Stimulated activated CD4-positive, alpha-beta T cell treated with anti-CD3 and anti-CD28 coated beads, Interleukin-1b, Interleukin-23, amount 100 ng/mL, for 4 hours (primary cell): ENCODE results near the gene C1QL1.
"Not testable (repeated sequence)": the region's sequence is repeated elsewhere in the genome, so short reads cannot be mapped to it uniquely, and the experiment has no call there.

Source experiments
- DNase-seq, 2 donors: peaks; one replicate each; pipeline ENCODE4 v3.0.0-alpha.2; 2020; ENCODE audit warnings: low read depth in 2 of 2

Gene C1QL1

DNA sequence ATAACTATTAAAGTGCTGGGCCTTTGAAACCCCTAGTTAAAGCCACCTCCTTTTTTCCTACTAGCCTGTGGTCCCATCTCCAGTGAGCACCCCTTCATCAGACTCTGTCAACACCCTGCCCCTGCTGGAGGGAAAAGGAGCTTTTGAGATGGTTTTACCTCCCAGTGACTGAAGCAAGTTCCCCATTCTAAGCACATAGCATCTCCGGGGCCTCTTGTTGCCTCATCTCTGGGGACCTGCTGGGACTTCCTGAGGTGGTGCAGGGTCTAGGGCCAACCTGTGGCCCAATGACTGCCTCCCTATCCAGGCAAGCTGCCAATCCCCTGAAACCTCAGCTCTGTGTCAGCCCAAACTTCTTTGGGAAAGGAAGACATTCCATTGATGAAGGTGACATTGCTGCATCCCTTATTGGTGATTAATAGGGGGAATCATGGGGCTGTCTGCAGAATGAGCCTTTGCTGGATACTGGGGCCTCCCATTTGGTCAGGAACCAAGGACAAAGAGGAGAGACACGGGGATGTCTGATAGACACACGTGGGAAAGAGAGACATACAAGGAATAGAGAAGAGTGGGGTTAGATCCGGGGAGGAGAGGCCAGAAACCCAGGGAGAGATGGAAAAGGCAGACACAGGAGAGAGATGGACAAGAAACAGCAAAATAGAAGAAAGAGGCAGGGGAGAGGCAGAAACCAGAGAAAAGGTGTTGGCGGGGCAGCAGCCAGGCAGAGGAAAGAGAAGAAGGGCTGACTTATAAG is 2.4 kb downstream of the C1QL1 start:
- DNase-seq: no peak

DNA sequence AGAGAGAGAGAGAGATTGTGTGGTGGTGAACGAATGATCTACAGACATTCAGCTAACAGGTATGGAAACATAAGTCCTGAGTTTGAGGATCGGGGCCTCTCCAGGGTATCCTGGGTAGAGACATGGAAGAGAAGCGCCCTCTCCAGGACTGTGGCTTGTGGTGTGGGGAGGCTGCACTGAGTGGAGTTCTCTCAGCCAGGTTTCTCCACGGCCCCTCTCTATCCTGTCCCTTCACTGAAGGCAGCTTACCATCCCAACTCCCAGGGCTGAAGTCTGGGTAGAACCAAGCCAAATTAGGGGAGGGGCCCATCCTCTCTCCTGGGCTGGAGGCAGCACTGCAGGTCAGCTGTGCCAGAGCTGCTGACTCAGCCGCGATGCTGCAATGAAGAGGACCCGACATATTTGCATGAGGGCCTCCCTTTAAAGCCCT is 6.2 kb downstream of the C1QL1 start:
- no peak for DNase-seq

DNA sequence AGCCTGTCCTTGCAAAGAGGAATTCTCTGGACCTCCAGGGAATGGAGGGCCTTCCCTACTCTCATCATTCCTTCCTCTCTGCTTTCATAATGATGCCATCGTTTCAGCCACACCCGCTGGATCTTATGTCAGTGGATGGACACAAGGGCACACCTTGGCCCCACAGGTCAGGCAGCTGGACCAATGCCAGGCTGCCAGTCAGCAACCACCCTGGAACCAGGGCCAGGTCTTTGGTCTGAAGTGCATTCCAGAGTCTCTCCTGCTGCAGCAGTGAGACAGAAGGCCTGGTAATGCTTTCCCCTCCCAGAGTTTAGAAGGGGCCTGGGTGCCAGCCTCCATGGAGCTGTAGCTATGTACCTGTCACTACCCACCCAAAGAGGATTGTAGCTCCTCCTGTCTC is 7.4 kb downstream of the C1QL1 start:
- DNase-seq: no peak

GRCh38 chr17:44959821-44960531 is 8.1 kb downstream of the C1QL1 start:
- DNase-seq: peak in 1 of 2 donors; percentile 38

DNA sequence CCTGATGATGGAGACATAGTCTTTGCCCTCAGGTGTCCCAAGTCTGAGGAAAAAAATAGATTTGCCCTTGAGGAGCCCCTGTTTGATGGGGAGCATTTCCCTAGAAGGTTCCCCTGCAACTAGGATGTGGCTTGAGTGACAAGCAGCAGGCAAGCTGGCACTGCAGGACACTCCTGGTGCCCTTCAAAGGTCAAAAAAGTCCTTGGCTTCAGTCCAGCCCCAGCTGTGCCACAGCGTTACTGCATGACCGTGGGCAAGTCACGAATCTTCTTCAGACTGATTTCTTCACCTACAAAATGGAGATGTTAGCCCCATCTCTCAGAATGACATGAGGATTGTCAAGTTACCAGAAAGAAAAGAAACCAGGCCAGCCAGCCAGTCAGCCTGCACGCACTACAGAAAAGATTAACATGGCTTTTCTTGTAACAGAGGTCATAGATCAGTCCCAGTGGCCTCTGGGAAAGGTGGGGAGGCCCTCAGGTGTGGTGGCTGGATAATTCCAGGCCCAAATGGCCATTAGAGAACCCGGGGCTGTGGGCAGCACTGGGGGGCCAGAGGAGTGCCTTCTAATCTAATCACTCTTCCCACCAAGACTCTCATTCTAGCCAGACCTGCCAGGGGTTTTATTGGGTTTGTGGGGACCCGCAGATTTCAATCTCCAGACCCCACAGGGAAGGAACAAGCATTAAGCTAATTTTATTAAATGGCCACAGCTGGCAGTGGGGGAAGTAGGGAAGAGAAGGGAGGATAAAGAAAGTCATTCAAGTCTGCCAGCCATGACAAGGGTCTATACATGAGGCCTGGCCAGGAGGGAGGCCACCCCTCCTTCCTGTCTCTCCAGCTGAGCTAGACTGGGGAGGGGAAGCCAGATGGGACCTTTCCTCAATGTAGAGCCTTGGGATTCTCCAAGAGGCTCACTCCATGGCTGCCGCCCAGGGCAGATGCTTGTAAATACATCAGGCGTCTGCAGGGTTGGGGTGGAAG is 10.8 kb downstream of the C1QL1 start:
- no peak for DNase-seq

- DNase-seq: no peak
These were observed 12.3 kb downstream of the C1QL1 start for GRCh38 chr17:44955674-44956425.

DNA sequence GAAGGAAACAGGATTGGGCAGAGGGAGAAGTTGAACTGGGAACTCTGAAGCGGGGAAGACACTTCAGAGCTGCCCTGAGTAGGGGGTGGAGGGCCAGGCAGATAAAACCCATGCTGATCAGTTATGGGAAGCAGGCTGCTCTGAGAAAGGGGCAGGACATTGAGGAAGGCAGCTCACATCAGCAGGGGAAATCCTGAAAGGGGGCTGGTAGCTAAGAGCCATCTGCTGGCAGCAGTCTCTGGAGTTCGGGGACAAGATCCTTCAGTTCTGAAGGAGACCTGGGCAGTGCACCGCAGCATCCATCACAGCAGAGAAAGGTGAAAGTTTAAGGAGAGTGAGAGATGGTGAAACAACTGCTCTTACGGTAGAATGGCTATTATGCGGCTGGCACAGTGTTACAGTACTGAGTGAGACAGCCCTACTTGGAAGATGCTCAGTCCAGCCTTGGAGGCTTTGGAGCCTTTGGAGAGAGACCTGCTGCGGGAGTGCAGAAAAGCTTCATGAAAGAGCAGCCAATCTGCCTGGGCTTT is 15.1 kb downstream of the C1QL1 start:
- no peak for DNase-seq

DNA sequence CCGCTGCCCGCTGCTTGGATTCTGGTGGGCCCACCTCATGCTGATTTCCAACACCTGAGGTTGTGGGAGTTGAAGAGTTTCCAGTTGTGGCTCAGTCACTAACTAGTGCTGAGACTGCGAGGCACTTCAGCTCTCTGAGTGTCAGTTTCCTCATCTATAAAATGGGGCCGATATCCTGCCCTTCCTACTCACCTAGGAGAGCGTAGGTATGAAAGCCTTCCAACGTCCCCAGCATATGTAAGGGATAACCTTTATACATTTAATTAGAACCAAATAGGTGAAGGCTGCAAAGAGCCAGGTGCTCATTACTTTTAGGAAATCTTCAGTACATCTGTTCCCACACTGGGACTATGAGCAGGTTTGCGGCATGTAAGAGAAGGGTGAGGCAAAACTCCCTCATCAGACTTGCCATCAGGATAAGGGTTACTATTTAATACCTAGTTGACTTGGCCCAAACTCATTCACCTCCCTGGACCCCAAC is 19.7 kb downstream of the C1QL1 start:
- DNase-seq: no peak

DNA sequence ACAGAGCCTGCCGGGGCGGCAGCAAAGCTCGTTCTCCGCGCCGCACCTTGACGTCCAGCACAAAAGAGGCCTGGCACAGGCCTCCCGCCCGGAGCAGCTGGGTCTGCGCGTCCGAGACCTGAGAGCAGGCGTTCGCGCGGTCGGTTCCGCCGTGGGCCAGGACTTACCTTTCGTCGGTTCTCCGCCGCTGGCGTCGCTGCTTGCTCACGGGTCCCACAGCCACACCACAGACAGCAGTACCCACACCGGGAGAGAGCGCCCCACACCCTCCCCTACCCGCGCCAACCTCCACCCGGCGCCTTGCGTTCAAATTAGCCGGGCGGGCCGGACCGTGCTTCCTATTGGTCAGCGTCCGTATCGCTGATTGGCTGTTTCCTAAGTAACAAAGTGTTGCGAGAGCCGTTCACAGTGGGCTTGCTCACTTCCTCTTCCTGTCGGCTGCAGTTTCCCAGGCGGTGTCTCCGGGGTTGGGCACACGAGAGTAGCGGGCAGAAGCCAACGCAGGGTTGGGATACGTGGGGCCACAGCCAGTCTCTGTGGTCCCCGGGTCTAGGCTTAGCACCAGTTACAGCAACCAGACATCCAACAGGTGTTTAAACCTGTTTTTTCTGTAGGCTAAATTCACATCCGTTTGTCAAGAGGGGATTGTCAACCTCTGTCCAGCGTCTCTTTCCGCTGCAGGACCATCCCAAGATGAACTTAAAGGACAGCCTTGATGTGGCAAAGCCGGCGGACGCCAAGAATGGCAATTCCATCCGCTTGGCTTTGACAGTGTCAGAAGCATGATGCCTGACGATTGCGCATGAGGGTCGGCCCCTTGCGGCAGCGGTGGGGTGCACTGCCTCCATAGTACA is 20.4 kb downstream of the C1QL1 start, which contains the start of gene KIF18B:
TSS of gene KIF18B (minus strand) at position 313 of the 854 bp plus-strand sequence. CDS start 11,429 bp downstream, outside the sequence.
- DNase-seq: peak; percentile 76 to 82

DNA sequence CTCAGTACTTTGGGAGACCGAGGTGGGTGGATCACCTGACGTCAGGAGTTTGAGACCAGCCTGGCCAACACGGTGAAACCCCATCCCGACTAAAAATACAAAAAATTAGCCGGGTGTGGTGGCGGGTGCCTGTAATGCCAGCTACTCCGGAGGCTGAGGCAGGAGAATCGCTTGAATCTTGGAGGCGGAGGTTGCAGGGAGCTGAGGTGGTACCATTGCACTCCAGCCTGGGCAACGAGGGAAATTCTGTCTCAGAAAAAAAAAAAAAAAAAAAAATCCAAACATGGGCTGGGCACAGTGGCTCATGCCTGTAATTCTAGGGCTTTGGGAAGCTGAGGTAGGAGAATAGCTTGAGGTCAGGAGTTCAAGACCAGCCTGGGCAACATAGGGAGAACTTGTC is 22.5 kb downstream of the C1QL1 start:
- DNase-seq: not testable (repeated sequence)

- no peak for DNase-seq
These were observed 25.6 kb downstream of the C1QL1 start for GRCh38 chr17:44942456-44942855.

DNA sequence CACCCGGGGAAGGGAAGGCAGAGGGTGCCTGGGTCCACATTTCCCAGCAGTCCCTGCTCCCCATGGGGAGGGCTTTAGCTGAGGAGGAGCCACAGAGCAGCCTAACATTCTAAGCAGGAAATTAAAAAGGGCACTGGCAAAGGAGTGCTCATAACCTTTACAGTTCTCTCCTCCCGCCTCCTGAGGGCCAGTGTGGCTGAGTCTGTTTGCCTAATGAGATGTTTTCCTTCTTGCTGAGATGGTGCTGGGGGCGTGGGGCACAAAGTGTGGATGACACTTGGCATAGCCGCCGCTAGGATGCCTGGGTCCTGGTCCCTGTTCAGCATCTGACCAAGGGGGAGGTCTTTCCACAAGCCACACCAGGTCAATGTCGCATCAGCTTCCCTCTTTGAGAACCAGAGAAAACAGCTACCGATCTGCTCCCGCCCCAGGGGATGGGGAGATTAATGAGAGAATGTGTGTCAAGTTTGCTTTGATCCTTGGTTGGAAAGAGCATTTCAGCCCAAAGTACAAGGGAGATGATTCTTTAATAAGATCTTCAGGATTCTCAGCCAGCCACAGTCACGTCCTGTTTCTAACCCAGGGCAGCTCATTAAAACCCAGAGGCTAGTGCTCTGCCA is 26.3 kb downstream of the C1QL1 start:
- DNase-seq: no peak

DNA sequence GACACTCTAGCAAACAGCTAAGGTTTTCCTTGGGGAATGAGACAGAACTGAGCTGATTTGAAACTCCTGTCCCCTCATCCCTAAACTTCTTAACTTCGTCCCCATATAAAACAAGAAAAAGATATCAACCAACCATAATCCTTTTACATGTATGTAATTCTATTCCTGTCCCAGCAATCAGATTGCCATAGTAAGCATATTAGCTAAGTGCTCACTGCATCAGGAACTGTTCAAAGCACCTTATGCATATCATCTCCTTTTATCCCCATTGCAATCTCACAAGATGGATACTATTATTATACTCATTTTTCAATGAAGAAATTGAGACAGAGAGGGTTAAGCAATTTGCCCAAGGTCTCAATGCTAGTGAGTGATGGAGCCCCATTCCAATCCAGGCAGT is 27.3 kb downstream of the C1QL1 start:
- DNase-seq: no peak

DNA sequence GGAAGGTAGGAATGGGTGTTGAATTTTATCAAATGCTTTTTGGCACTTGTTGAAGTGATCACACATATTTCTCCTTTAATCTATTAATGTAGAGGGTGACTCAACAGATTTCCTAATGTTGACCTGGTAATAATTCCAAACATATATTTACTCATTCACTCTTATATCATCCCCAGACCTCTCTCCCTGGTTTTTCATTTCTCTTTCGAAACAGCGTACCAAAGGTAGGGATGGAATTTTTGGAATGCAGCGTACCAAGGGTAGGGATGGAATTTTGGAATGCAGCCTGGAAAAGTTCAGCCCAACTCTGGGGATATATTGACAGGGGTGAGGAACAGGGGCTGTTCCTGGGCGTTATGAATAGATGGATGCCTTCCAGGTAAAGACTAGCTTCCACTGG is 27.8 kb downstream of the C1QL1 start:
- no peak for DNase-seq

DNA sequence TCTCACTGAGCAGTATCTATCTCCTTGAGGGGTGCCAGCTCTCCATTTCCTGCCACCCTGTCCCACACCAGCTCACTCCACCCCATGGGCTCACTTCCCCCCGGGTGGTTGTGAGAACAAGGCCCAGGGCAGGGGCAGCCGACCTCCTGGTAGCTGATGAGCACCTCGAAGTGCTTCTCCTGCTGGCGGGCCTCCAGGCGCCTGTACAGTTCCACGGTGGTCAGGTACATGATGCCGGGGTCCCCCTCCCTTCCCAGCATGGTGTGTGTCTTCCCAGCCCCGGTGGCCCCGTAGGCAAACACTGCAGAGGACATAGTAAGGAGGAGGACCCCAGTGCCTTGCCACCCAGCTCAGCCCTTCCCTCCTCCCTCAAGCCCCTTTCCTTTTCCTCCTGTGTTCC is 33.0 kb downstream of the C1QL1 start:
- no peak for DNase-seq

GRCh38 chr17:44934745-44935105 is 33.4 kb downstream of the C1QL1 start:
- DNase-seq: no peak

GRCh38 chr17:44933824-44934744 is 34.0 kb downstream of the C1QL1 start:
- DNase-seq: no peak

DNA sequence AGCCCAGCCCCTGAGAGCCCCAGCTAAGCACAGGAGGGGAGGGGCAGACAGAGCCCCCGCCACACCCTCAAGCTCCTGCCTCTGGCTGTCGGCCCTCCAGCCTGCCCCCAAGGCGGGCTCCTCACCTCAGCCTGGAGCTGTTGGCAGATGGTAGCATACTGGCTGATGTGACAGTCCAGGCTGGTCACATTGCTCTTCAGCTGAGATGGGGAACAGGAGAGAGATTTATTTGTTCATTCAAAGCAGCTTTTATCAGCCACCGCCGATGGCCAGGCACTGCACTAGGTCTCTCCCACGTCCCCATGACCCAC is 35.4 kb downstream of the C1QL1 start:
- DNase-seq: no peak
